Stimulated activated CD8-positive, alpha-beta memory T cell treated with anti-CD3 and anti-CD28 coated beads, Interleukin-15, amount 100 ng/mL, for 1 hour (primary cell): ENCODE data around the gene CADM1.

ENCODE experiments used
- DNase-seq: peaks from one replicate; pipeline ENCODE4 v3.0.0-alpha.2; 2020; ENCODE audit warnings: low read depth

Gene CADM1

DNA sequence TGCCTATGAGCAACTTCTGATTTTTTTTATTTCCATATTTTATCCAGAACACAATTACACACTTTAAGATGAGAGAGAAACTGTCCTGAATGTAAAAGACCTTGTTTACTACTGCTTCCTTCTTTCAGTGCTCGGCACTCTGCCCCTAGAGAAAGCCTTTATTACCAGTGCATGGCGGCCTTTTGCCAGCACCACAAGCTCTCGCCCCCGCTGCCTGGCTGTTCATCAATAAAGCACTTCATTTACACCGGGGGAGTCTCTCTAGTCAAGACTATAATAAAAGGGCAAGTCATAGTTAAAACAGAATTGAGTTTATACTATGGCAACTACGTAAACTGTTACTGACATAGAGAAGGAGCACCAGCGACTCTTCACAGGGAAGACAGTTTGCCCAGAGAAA is 259.5 kb downstream of the CADM1 start:
- no peak for DNase-seq

- DNase-seq = no peak
Observed at GRCh38 chr11:115244296-115244695, 259.9 kb downstream of the CADM1 start.

DNA sequence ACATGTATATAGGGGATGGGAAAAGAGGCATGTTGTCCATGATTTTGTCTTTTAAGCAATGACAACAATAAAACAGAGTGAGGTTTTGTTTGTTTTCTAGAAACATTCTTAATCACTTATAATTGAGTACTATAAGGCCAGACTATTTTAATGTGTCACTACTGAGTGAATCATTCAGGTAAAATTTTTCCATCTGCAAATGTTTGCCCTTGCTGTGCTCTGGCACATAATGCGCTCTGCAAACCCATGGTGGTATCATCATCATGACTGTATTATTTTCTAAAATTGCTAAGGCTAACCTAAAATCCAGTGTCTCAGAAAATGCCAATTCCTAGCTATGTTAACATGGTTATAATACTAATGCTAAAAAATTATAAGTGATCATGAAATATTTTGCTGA is 261.2 kb downstream of the CADM1 start:
- DNase-seq = no peak

GRCh38 chr11:115241899-115242298 is 262.3 kb downstream of the CADM1 start:
- no peak for DNase-seq

GRCh38 chr11:115238791-115239190 is 265.4 kb downstream of the CADM1 start:
- DNase-seq = no peak

DNA sequence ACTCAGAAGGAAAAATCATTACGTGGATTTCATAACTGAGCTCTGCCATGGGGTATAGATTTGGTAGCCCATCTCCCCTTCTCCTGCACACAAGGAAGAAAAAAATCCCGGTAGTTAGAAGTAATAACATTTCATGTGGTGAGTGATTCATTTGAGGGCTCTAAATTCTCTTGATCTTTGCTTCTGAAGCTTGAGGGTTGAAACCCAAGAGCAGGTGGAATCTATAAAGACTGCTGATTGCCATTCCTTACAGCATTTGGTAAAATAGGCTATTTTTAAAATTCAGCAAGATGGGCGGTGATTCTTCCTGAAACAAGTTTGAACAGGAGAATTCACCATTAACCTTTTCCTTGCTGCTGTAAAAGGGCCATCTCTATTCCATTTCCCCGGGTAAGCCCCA is 266.1 kb downstream of the CADM1 start:
- no peak for DNase-seq

GRCh38 chr11:115237578-115237977 is 266.6 kb downstream of the CADM1 start:
- DNase-seq = no peak

- DNase-seq = no peak
Observed at GRCh38 chr11:115234794-115235193, 269.4 kb downstream of the CADM1 start.

- DNase-seq = no peak
Observed at GRCh38 chr11:115226556-115226955, 277.7 kb downstream of the CADM1 start.

DNA sequence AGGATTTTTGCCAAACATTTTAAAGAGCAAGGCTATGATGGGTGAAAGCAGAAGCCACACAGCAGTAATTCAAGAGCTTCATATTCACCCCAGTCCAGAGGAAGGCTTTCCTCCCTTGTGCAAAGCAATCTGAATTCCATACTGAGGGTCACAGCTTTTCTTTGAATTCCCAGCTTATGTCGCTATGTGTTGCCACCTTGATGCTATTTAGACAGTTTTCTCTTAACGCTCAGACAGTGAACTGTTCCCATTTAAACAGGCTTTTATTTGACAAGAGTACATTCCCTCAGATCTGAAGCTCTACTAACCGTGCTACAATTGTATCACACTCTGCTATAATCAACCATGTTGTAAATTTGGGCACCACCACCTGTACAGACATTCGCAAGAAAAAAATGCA is 279.7 kb downstream of the CADM1 start:
- DNase-seq = no peak

GRCh38 chr11:115222863-115223530 is 281.2 kb downstream of the CADM1 start:
- DNase-seq = no peak

- no peak for DNase-seq
Observed at GRCh38 chr11:115222218-115222862, 281.9 kb downstream of the CADM1 start.

- DNase-seq = no peak
Observed at GRCh38 chr11:115221461-115222069, 282.6 kb downstream of the CADM1 start.

DNA sequence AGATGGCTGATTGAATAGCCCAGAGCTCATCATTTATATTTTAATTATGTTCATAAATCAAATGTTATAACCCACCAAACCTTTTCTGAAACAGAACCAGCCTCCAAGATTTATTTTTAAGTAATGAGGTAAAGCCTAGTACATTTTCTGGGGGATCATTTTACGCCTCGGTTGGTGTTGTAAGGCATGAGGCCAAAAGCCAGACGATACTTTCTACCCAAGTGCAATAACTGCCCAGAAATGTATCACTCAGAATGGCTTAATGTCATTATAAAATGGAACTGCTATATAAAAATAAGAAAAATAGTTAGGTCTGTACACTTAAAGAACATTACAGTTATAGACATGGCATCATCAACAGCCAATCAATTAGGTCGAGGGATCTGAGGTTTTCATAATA is 283.3 kb downstream of the CADM1 start:
- DNase-seq = no peak

GRCh38 chr11:115220423-115220822 is 283.8 kb downstream of the CADM1 start:
- DNase-seq = no peak

GRCh38 chr11:115219376-115219775 is 284.8 kb downstream of the CADM1 start:
- no peak for DNase-seq

DNA sequence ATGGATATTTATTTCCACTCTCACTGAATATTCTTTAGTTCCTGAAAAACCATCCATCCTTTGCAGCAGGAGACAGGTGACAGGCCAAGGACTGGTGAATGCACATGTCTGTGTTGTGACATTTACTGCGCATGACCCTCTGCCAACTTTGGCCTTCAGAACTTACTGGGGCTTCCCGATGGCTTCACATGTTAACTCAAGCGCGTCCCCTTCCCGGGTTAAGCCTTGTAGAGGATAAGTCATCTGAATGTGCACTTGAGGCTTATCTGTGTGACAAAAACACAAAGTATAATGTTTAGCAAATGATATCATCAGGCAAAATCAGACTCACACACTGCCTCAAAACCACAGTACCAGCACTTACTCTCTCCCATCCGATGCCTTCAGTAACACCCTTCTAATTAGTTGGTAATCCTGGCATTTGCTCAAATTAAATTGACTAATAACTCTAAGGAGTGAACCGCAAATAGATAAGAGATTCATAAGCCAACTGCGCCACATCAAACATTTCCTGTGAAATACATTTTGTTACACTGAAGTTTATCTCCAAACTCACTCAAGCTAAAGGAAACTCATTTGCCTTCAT is 286.4 kb downstream of the CADM1 start:
- no peak for DNase-seq

- DNase-seq = no peak
Observed at GRCh38 chr11:115215694-115216617, 288.3 kb downstream of the CADM1 start.

GRCh38 chr11:115214644-115215234 is 289.5 kb downstream of the CADM1 start:
- DNase-seq = no peak

GRCh38 chr11:115213007-115213406 is 291.2 kb downstream of the CADM1 start:
- DNase-seq = no peak

GRCh38 chr11:115208808-115209259 is 295.4 kb downstream of the CADM1 start:
- no peak for DNase-seq

DNA sequence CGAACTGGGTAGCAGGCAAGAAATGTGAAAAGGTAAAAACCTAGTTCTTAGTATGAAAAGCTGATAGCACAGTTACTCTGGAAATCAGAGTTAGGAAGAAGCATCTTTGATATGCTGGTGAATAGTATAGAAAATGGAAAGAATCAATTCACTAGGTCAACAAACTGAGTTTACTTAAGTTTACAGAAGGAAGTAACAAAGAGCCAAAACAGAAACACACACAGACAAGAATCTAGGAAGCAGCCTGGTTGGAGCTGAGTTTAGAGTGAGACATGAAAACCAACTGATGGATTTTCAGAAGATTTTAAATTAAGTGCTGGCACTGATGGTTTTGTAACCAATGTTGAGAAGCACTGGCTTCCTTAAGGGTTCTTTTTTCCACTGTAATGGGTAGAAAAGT is 296.3 kb downstream of the CADM1 start:
- DNase-seq = no peak
